ENCODE results near the gene ACTRT2. TPM values are rescaled to one million over a fixed set of nuclear protein-coding genes. Genes with fewer than 3 reads are reported as not detected.

Gene ACTRT2
- polyA plus RNA-seq, 1 donor (not counting 4 experiments of a cell fraction or from before 2014, with no cell fraction given): not detected

DNA sequence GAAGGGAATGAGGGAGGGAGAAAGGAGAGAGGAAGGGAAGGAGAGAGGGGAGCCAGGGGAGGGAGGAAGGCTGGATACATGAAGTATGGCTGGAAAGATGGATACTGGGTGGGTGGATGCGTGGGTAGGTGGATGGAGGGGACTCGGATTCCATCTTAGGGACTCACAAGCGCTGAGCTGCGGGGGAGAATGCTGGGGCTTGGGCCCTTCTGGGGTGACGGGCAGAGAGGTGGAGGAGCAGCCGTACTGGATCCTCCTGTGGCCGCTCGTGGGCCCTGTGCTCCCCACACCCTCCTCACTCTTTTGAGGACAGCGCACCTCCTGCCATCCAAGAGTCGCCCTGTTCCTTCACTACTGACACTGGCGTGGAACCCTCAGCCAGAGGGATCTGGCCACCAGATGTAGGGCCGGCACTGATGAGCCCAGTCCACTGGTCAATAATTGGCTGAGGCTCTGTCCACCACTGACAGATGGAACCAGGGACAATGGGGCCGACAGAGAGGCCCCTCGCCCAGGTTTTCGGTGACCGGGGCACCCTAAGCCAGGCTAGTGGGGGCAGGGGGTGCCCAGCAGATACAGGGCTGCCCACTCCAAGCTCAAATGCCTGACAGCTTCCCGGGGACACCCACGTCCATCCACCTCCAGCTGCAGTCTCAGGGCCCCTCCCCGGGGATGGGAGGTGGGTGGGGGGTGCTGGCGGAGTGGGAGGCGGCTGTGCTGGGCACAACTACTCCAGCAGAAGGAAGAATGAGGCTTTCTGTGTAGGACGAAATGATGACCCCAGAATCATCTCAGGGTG, 4.4 kb upstream of the ACTRT2 start:
- H3K27ac ChIP-seq (ENCODE audit: control insufficient read depth, insufficient read depth, low read length): no peak overlapping the region
- no peaks in the 10 kb centered on the region for H3K9me1 ChIP-seq (ENCODE audit: control insufficient read depth, extremely low read depth, insufficient read depth, low read length)
- H3K79me2 ChIP-seq (ENCODE audit: control insufficient read depth, insufficient read depth, low read length): no peaks in the 10 kb centered on the region
- no peak overlapping the region for H3K4me3 ChIP-seq (ENCODE audit: control insufficient read depth in 2 of 3, extremely low read depth in 1 of 3, insufficient read depth in 2 of 3, low read depth in 1 of 3, low read length in 3 of 3)
- H3K27me3 ChIP-seq (ENCODE audit: control insufficient read depth, extremely low read depth, insufficient read depth, low read length): no peaks in the 10 kb centered on the region
- no peak overlapping the region for H3K4me2 ChIP-seq (ENCODE audit: control insufficient read depth, extremely low read depth, insufficient read depth, low read depth, low read length)
- H3K4me1 ChIP-seq (ENCODE audit: control insufficient read depth, extremely low read depth, insufficient read depth, low read length): no peaks in the 10 kb centered on the region
- no peak overlapping the region for H2AFZ ChIP-seq (ENCODE audit: control insufficient read depth, low read length)
- no peaks in the 10 kb centered on the region for H3K36me3 ChIP-seq (ENCODE audit: control insufficient read depth in 2 of 2, extremely low read depth in 1 of 2, insufficient read depth in 2 of 2, low read length in 2 of 2)
- dilution Hi-C loops (cut with MboI; ENCODE audit: extremely low pct_ligation_motif_present, low sequenced_read_pairs): no loop called here
- H3K9ac ChIP-seq (ENCODE audit: control insufficient read depth, extremely low read depth, insufficient read depth, low read length): no peak overlapping the region
- DNase-seq (ENCODE audit: low read depth, low spot score) (no peak), FAIRE-seq (no peak)
- H4K20me1 ChIP-seq (ENCODE audit: control insufficient read depth, extremely low read depth, insufficient read depth, low read length): no peaks in the 10 kb centered on the region
- TF ChIP-seq CTCF (optimal IDR thresholded peaks at IDR 0.05 in 1 of 3, IDR thresholded peaks at IDR 0.05 in 1 of 3, conservative IDR thresholded peaks at IDR 0.05 in 1 of 3; ENCODE audit: extremely low read depth in 1 of 3, insufficient read depth in 2 of 3, low read length in 3 of 3) (no peak), EZH2 (IDR thresholded peaks at IDR 0.05; ENCODE audit: low read length) (no peak)
- H3K9me3 ChIP-seq (ENCODE audit: control insufficient read depth, low read depth, low read length): peaks cover 18% of the 10 kb centered on the region

DNA sequence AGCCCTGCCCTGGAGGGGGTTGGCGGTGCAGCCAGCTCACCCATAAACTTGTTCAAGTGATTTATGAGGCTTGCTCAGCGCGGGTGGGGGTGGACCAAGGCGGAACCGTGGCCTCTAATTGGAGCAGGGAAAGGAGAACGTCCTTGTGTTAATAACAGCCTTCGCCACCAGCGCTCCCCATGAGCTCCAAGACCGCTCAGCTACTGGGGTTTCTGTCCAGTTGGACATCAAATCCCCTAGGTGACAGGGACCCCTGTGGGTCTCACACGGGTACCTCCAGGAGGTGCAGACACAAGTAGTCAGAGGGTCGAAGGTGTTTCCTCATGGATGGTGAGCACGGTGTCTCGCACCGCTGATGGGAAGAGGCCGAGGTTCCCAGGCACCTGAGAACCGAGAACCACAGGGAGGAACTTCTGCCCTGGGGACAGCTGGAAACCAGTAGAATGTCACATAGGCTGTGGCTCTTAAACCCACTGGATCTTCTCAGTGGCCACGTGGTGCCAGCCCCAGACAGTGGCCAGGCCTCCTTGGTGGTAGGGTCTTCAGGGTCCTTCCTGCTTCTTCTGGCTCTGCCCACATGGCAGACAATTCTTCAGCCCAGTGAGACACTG, 3.7 kb upstream of the ACTRT2 start:
- dilution Hi-C loops (cut with MboI; ENCODE audit: extremely low pct_ligation_motif_present, low sequenced_read_pairs): no loop called here
- TF ChIP-seq EZH2 (IDR thresholded peaks at IDR 0.05; ENCODE audit: low read length): no peak
- H3K27ac ChIP-seq (ENCODE audit: control insufficient read depth, insufficient read depth, low read length): no peak overlapping the region
- H3K9me3 ChIP-seq (ENCODE audit: control insufficient read depth, low read depth, low read length): peaks cover 21% of the 10 kb centered on the region
- H3K4me3 ChIP-seq (ENCODE audit: control insufficient read depth in 2 of 3, extremely low read depth in 1 of 3, insufficient read depth in 2 of 3, low read depth in 1 of 3, low read length in 3 of 3): no peak overlapping the region
- FAIRE-seq (no peak), DNase-seq (ENCODE audit: low read depth, low spot score) (no peak)
- H3K9ac ChIP-seq (ENCODE audit: control insufficient read depth, extremely low read depth, insufficient read depth, low read length): no peak overlapping the region
- no peaks in the 10 kb centered on the region for H3K4me1 ChIP-seq (ENCODE audit: control insufficient read depth, extremely low read depth, insufficient read depth, low read length)
- no peaks in the 10 kb centered on the region for H4K20me1 ChIP-seq (ENCODE audit: control insufficient read depth, extremely low read depth, insufficient read depth, low read length)
- H3K27me3 ChIP-seq (ENCODE audit: control insufficient read depth, extremely low read depth, insufficient read depth, low read length): no peaks in the 10 kb centered on the region
- no peak overlapping the region for H3K4me2 ChIP-seq (ENCODE audit: control insufficient read depth, extremely low read depth, insufficient read depth, low read depth, low read length)
- H3K79me2 ChIP-seq (ENCODE audit: control insufficient read depth, insufficient read depth, low read length): no peaks in the 10 kb centered on the region
- no peaks in the 10 kb centered on the region for H3K36me3 ChIP-seq (ENCODE audit: control insufficient read depth in 2 of 2, extremely low read depth in 1 of 2, insufficient read depth in 2 of 2, low read length in 2 of 2)
- H3K9me1 ChIP-seq (ENCODE audit: control insufficient read depth, extremely low read depth, insufficient read depth, low read length): no peaks in the 10 kb centered on the region
- H2AFZ ChIP-seq (ENCODE audit: control insufficient read depth, low read length): no peak overlapping the region
